Dedifferentiated amniotic fluid mesenchymal stem cell (primary cell): Measurements from ENCODE around the gene ZNF503.

Experiments
- DNase-seq: peaks from one replicate; pipeline ENCODE4 v3.0.0-alpha.2; 2016; ENCODE audit errors: extremely low spot score

The ZNF503 gene, protein sequence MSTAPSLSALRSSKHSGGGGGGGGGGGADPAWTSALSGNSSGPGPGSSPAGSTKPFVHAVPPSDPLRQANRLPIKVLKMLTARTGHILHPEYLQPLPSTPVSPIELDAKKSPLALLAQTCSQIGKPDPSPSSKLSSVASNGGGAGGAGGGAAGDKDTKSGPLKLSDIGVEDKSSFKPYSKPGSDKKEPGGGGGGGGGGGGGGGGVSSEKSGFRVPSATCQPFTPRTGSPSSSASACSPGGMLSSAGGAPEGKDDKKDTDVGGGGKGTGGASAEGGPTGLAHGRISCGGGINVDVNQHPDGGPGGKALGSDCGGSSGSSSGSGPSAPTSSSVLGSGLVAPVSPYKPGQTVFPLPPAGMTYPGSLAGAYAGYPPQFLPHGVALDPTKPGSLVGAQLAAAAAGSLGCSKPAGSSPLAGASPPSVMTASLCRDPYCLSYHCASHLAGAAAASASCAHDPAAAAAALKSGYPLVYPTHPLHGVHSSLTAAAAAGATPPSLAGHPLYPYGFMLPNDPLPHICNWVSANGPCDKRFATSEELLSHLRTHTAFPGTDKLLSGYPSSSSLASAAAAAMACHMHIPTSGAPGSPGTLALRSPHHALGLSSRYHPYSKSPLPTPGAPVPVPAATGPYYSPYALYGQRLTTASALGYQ

DNA sequence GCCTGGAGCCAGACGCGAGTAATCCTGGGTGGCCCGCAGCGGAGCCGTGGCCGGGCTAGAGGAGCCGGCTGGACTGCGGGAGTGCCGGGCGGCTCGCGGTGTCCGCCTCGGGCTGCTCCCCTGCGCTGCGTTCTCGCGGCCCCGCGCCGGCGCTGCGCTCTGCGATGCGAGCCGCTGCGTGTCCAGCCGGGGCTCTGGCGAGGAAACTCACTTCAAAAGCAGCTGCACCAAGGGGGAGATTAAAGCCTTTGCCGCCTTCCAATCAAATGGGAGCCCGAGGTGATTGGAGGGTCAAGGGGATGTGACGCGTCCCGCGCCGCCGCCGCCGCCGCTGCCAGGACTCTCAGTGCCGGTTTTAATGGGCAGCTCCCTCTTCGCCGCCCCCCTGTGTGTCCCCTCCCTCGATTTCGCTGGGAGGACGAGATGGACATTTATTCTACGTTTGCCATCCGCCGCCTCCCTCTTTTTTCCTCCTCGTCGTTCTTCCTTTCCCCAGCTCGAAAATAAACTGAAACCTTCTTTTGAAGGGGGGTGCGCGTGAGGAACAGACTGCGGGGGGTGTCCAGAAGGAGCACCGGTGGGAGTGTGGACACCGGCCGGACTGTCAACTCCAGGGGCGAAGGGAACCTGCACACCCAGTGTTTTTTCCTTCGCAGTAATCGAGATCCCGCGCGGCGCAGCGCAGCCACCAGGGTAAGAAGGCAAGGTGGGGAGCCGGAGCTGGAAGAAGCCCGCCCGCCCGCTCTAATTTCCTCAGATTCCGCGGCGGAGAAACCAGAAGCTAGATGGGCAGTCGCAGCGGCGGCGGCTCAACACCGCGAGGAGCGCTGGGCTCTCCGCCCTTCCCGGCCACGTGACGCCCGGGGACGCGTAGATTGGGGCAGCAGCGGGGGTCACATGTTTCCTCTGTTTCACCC is at the start of gene ZNF503:
Gene ZNF503 (minus strand): TSS at position 196 of the 917 bp plus-strand sequence. CDS start 345 bp downstream, outside the sequence.
- DNase-seq: peak; percentile 97

DNA sequence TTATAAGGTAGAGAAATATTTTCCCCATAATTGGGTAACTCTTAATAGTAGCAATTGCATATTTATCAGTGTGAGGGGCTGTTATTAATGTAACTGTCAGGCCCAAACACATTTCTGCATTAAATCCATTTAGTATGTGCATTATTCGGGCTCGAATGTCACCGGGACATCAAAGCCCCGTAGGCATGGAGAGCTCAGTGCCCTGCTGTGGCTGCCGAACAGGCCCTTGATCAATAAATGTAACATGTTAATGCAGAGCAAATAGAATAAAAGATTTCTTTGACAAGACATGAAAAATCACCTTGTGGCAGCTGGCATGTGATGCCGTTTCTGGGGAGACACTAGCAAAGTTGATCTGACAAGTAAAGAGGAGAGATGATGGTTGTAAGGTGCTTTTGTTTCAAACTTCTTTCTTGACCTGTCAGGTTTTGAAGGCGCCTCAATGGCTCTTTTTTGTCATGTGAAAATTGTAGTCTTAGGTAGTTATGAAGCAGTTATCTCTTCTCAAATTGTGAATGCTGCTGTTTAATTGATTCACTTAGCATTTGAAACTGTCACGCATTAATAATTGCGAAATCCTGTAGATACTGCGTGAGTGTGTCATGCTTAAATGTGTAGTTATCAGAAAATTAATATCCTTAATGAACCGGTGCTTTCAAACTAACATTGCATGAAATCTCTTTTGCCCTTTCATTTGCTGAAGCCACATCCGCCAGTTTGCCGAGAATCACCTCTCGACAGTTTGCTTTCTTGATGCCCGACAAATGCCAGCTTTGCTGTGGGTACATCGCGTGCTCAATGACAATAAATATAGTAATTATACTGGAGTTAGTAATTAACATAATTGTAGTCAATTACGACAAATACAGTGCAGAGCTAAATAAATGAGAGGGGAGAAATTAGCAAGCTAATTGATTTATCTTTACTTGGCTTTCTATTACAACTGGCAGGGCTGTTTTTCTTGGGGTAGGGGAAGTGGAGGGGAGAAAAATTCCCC is 49.4 kb upstream of the ZNF503 start:
- DNase-seq: no peak

DNA sequence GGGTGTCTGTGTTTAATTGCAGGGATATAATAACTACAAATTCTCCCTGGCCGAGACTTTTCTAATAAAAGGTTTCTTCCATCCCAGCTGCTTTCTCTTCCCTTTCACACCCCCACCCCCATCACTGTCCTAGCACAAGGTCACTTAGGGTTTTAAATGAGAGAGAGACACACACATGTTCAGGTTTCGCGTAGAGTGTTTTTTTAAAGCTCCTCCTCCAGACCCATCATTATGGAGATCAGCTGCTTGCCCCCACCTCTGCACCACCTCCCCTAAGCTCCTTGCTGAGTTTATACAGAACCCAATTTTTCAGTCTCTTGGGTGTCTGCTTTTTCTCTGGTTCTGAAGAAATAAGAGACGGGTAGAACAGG is 48.5 kb upstream of the ZNF503 start:
- no peak for DNase-seq

DNA sequence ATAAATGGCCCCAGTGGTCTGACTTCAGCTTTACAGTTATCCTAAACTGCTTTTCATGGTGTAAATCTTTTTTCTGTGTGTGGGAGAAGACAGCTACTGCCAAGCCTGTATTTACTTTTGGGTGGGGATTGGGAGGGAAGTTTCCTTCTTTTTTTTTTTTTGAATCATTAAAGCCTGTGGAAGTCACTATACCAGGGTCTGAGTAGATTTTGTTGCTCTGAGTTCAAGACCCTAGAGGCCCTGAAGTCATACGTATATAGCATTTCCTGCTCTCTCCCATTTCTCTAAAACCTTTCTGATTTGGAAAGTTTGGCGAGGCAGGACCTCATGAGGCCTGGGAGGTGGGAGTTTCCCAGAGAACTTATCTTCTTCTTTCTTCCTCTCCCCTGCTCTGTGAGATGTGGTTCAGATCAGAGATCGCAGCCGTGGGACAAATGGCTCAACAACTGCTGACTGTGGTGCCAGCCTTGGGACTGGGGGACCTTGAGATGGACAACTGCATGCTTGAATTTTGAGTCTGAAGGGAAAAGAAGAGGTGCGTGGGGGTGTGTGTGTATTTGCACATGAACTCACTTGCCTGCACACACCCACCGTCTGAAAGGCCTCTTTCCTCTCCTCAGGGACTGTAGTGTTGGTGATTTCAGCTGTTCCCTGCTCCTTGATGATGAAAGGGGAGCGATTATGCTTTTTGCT is 48.0 kb upstream of the ZNF503 start:
- DNase-seq: no peak

DNA sequence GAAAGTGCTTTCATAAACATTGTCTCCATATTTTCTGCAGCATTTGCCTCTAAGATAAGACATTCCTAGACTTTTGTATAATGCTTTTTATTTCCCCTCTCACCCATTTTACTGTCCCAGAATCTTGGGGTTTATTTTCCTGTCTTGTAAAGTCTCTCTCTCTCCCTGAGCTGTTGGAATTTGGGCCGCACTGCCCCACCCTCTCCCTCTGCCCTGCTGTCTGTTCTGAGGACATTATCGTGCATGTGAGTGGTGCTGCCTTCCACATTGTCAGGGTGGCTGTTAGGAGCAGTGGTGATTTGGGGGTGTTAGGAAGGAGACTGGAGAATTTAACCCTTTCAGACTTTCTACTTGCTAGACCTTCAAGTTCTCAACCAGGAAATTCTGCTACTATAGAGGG is 46.6 kb upstream of the ZNF503 start:
- DNase-seq: no peak

DNA sequence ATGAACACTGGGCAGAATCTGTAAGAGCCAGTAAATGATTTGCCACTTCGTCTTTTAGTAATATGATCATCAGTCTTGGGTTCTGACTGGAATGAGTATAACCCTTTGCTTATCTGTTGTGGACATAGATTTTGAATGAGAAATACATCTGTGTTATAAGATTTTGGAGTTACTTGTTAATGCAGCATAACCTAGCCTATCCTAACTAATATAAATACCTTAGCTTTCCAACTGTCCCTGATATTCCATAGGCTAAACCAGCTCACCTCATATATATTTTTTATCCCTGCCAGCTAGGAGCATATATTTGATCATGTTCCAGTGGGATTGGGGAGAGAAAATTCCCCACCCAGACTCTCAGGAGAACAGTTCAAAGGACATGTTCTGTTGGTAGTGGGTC is 44.9 kb upstream of the ZNF503 start:
- DNase-seq: no peak

DNA sequence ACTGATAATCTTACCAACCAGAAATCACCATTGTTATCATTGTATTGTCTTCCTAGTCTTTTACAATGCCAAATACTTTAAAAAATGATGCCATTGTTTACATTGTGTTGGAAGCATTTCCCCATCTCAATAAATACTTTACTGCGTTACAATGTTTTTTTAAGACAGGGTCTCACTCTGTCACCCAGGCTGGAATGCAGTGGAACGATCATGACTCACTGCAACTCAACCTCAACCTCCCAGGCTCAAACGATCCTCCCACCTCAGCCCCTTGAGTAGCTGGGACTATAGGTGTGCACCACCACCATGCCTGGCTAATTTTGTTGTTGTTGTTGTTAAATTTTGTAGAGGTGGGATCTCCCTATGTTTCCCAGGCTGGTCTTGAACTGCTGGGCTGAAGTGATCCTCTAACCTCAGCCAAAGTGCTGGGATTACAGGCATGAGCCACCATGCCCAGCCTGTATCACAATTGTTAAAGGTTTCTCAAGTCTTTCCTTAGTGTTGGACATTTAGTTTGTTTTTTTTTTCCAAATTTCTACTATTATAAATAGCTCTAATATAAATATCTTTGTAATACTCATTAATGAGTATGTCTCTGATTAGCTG is 43.3 kb upstream of the ZNF503 start:
- DNase-seq: no peak

DNA sequence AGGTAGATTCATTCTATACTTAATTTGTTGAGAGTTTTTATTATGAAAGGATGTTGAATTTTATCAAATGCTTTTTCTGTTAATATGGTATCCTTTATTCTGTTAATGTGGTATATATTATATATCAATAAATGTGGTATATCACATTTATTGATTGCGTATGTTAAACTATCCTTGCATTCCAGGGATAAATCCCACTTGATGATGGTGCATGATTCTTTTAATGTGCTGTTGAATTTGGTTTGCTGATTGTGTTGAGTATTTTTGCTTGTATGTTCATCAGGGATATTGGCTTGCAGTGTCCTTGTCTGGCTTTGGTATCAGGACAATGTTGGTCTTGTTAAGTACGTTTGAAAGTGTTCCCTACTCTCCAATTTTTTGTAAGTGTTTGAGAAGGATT is 41.8 kb upstream of the ZNF503 start:
- no peak for DNase-seq

DNA sequence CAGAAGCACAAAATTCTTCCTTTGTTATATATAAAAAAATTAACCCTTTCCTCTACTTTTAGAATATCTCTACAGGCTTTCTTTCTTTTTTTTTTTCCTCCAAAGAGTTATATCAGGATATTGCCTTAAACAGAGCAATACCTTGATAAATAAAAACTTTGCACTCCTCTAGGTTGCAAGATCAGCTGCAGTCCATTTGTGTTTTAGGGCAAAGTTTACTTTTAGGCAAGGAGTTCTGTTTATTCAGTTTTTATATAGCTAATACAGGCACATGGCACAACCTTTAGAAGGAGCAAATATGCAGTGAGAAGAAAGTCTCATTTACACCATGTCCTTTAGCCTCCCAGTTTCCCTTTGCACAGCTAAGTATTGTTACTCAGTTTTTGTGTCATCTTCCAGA is 40.1 kb upstream of the ZNF503 start:
- no peak for DNase-seq

DNA sequence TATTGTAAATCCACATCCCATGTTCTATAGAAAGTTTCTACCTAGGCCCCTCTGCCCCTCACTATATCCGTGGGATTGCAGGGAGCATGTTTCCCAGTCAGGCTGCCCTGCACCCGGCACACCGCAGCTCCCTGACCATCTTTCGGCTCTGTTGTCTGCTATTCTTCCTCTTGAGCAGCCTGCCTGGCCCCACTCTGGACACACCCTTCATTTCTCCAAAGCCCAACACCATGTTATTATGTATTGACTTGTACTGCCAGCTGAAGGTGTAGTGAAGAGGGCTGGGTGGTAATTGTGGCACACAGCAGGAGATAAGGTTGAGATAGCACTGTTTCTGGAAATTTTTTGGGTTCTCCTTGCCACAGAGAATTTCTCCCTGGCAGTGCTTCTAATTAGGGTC is 39.6 kb upstream of the ZNF503 start:
- no peak for DNase-seq

DNA sequence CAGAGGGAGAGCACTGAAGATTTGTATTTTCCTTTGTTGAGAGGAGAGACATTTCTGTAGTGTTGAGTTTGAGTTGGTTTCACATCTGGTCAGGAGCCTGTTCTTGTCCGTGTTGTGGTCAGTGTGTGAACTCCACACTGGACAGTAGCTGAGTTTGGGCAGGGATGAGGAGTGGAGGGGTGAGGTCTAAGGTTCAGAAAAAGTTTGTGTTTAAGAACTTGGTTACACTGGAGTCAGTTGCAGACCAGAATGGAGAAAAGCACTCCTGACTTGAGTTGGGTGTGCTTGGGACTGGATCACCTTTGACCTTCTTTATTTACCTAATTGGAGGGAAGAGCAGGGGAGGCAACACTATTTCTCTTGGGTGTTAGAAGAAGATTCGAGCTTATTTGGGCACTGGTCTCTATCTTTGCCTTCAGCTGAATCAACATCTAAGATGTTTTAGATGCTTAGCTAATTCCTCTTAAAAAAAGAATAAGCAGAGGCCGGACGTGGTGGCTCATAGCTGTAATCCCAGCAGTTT is 38.8 kb upstream of the ZNF503 start:
- no peak for DNase-seq

DNA sequence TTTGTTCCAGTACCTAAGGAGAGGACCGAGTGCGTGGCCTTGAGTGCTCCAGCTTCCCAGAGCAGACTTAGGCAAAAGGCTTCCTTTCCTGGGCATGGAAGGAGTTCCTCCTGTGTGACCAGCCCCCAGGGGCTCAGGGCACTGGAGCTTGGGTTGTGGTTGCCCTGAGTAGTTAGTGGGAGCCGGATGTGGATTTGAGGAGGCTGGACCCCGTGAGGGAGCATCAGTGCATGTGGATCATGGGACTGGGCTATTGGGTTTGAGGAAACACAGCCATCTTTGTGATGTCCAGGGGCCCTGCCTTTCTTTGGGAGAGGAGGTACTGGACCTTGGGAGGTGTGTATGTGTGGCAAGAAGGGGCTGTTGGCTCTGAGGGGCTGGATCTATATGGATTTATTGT is 38.2 kb upstream of the ZNF503 start:
- DNase-seq: no peak

DNA sequence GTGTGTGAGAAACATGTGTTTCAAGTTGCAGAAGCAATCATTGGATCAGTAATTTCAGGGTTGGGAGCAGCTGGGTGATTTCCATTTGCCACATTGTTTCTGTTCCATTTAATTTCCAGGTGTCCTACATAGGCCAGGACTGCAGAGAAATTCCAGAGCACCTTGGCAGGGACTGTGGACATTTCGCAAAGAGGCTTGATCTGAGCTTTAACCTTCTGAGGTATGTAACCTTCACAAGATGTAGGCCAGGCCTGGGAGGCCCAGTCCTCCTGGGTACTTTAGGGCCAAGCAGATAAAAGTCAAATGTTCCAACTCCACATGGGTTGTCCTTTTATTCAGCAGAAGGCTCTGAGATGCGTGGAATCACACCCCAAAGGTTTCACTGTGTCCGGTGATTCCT is 36.7 kb upstream of the ZNF503 start:
- DNase-seq: no peak

DNA sequence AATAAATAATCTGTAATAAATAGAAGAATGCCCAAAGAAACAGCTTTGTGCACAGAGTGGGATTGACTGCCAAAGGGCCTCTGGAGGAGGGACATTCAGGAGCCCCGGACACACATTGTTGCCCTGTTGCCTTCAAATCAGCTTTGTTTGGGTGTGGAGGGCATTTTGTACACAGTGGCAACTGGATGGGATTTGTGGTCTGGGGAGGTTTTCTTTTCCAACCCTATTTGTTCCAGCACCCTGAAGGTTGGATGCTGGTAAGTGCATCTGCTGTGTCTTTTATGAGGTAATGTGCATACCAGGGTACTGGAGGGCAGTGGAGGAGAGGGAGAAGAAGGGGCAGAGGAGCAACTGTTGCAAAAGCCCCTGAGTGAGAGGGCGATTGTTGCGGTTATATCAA is 36.1 kb upstream of the ZNF503 start:
- DNase-seq: no peak

DNA sequence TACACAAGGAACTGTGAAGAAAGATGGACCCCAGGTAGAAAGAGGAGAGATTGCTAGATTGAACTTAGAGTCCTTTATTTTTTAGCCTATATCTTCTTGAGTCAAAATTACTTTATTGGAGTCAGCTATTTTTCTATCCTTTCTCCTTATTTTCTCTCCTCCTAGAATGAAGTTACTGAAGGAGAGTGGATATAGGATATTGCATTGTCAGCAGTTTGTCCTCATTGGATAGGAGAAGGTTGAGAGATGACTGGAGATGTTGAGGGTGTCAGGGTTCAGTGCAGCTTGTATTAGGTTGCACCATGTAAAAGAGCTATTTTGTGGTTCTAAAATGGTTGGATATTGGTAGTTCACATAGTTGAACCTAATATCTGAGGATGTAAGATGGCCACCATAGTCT is 35.3 kb upstream of the ZNF503 start:
- DNase-seq: no peak

DNA sequence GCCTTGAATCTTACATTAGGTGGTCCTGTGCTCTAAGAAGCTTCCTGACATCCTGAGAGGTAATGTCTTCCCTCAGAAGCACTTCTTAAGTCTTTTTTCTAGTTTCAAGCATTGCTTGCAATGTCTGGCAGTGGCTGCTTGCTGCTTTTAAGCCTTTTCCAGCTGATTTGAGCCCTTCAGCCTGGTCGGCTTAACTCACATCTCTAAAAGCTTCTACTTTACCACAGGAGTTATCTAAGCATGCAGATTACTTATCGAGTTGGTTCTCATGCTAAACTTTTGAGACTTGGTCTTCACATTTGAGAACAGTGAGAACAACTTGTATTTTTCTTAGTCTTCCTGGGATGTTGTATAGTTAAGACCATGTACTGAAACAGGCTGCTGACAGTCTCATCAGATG is 33.7 kb upstream of the ZNF503 start:
- no peak for DNase-seq

DNA sequence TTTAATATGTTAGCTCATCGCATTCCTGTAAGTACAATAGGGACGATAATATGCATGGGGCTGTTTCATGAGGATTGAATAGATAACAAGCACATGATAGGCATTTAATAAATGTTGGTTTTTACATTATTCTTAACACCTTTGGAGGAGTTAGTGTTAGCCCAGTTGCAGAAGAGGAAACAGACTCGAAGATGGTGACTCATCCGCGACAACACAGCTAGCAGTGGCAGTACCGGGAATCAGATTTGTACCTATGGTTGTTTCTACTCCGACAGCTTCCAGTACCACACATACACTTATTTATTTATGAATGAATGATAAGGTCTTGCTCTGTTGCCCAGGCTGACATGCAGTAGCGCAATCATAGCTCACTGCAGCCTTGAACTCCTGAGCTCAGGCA is 32.7 kb upstream of the ZNF503 start:
- no peak for DNase-seq

DNA sequence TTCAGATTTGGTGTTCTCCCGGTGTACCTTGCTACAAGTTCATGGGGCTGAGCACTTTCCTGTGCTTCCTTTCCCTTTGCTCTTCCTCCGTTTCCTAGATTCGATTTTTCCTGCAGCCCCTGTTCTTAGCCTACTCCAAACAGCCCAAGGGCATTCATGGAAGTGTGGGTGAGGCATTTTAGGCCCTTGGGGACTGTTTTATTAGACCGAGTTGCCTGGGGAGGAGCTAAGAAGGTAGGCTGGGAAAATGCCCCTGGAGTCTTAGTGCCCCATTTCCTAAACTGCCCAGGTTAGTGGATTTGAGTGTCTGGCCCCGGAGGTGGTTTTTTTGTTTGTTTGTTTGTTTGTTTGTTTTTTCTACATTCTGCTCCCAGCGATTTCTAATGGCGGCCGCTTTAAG is 31.7 kb upstream of the ZNF503 start:
- no peak for DNase-seq

DNA sequence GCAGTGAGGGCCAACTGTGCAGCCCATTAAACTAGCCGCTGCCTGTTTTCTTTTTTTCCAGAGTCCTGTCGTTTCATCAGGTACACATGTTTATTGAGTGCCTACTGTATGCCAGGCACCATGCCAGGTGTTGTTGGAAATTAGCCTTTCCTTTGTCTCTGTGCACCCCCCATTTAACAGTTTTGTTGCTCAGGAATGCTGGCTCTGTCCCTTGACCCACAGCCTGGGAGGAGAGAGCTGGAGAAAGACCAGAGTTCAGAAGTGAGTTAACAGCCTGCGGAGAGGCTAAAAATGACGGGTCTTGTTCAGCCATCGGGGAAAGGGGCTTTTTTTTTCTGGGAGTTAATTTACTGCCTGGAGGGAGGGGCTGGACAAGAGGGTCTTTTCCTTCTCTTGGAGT is 31.2 kb upstream of the ZNF503 start:
- no peak for DNase-seq

DNA sequence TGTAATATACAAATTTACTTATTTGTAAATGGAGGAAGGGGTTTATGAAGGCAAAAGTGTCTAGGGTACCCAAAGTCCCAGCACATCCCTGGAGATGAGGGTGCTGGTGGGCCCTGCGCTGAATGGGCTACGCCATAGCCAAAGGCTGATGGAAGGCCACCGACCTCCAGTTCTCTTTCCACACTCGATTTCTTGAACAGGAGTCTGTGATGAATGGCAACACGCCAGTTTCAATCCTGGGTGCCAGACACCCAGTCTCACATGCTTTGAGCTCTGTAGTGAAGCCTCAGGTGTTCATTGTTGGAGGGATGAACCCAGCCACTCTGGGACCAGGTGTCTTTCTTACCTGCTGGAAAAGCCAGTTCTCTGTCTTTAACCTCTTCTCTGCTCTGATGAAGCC is 30.6 kb upstream of the ZNF503 start:
- no peak for DNase-seq
